AG20443 (cell line): ENCODE data around the gene SPECC1.
A peak's percentile ranks its signal among the peaks of the same experiment; 100 is the strongest.
"Not testable (repeated sequence)": the region's sequence is repeated elsewhere in the genome, so short reads cannot be mapped to it uniquely, and the experiment has no call there.

Source experiments
- DNase-seq: peaks from one replicate; pipeline ENCODE4 v3.0.0; 2012; ENCODE audit warnings: low spot score, mixed read lengths

SPECC1 gene

DNA sequence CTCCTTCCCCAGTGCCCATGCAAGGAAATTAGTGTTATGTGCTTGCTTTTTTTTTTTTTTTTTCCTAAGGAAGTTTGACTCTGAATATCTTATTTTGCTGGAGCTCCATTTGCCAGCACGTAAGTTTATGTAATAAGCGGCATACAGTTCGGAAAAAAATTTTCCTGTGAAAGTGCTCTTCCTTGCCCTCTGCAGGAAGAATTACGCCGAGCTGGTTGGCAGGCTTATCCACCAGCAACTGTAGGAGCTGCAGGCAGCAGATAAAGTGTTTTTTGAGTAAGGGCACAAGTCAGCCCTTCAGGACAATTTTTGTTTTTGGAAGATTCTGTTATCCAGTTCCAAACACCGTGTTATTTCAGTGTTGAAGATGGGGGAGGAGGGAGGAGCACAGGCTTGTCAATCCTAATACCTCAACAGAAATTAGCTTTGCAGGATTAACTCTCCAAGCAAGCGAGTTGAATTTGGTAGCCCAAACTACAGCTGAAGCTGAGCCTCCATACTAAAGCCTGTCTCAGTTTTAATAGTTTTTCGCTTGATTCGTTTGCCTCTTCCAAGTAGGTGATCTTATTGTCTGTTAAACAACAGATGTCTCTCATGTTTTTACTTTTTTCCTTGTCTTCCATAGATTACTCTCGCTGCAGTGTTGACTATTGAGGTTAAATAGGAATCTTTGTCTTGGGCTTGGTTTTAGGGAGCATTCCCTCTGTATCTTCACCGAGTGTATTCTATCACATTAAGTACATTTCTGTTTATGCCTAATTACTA, 1.1 kb downstream of the SPECC1 start:
- DNase-seq, result peak; percentile 52

DNA sequence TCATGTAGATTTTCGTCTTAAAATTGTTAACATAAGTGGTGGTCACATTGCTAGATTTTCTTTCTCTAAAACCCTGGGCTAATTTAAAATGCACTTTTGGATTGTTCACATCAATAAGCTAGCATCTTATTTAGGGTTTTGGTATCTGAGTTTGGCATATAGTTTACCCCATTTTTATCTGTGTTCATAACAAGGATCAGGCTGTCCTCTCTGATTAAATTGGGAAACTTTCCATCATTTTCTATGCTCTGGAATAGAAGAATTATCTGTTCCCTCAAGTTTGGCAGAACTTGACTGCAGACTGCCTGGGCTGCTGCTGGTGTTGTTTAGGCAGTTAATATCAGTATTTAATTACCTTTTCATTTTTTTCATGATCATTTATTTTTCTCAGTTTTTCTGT, 1.8 kb downstream of the SPECC1 start:
- no peak for DNase-seq

DNA sequence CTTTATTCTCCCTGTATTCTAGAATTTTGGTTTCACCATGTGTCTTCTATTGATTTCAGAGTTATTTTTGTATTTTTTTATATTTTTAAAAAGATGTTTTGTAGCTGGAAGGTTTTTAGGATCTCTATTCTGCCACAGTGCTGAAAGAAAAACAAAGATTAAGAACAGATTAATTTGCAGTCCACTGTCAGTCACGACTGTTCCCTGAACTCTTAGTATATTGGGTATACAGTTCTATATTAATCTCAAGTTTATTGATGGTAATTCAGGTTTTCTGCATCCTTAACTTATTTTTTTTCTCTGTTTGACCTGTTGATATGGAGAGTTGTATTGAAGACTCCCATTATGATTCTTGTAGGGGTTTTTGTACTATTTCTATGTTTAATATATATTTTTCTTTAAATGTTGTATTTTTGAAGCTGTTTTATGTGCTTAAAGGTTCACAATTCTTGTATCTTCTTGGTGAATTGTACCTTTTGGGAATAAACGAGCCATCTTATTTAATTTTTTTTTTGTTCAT, 2.9 kb downstream of the SPECC1 start:
- no peak for DNase-seq

DNA sequence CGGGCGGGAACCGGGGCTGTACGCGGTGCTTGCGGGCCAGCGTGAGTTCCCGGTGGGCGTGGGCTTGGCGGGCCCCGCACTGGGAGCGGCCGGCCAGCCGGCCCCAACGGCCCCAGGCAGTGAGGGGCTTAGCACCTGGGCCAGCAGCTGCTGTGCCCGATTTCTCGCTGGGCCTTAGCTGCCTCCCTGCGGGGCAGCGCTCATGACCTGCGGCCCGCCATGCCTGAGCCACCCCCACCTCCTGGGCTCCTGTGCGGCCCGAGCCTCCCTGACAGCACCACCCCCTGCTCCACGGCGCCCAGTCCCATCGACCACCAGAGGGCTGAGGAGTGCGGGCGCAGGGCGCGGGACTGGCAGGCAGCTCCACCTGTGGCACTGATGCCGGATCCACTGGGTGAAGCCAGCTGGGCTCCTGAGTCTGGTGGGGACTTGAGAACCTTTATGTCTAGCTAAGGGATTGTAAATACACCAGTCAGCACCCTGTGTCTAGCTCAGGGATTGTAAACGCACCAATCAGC, 7.4 kb downstream of the SPECC1 start:
- DNase-seq, result not testable (repeated sequence)

DNA sequence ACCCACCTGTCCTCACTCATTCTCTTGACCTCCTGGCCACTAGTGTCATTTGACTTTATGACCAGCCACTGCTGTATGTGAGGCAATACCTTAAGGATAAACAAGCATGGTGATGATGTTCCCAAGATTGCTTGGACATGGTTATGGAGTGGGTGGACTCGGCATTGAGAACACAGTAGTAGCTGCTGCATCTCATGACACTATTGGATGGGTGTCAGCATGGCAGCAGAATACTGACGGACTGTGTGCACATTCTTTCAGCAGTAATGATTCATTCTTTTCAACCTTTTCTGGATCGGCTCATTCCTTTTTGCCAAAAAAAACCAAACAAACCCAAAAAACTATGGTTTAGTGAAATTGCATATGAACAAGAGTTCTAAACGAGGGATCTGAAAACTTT, 13.5 kb downstream of the SPECC1 start:
- peak; percentile 9 for DNase-seq

DNA sequence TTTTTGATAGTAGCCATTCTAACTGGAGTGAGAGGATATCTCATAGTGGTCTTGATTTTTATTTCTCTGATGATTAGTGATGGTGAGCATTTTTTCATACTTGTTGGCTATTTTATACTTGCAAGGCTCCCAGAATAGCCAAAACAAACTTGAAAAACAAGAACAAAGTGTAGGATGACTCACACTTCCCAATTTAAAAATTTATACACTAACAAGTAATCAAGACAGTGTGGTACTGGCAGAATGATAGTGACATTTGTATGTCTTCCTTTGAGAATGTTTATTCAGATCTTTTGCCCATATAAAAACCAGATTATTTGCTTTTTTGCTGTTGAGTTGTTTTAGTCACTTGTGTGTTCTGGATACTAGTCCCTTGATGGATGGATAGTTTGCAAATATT, 17.8 kb downstream of the SPECC1 start:
- no peak for DNase-seq

DNA sequence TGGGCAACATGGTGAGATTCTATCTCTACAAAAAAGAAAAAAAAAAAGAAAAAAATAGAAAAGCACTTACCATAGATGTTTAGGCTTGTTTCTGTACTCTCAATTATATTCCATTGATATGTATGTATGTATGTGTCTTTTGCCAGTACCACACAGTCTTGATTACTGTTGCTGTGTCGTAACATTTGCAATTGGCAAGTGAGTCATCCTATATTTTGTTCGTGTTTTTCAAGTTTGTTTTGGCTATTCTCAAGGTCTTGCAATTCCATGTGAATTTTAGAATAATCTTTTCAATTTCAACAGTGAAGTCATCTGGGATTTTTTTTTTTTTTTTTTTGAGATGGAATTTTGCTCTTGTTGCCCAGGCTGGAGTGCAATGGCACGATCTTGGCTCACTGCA, 19.3 kb downstream of the SPECC1 start:
- DNase-seq, result no peak

DNA sequence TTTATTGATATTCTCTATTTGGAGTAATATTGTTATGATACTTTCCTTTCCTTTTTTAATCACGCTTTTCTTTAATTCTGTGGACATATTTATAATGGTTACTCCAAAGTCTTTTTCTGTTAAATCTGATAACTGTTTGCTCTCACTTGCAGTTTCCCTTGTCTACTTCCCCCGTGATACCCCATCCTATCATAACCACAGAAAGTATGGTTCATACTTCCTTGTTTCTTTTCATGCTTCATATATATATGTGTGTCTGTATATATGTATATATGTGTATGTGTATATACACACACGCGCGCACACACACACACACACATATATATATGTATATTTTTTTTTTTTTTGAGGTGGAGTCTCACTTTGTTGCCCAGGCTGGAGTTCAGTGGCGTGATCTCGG, 23.5 kb downstream of the SPECC1 start:
- no peak for DNase-seq

DNA sequence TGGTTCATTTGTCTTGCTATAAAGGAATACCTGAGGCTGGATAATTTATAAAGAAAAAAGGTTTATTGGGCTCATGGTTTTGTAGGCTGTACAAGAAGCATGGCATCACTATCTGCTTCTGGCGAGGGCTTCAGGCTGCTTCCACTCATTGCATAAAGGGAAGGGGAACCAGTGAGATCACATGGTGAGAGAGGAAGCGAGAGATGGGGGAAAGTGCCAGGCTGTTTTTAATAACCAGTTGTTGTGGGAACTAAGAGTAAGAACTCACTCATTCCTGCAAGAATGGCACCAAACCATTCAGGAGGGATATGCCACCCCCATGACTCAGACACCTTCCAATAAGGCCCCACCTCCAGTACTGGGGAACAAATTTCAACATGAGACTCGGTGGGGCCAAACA, 24.3 kb downstream of the SPECC1 start:
- DNase-seq, result no peak

DNA sequence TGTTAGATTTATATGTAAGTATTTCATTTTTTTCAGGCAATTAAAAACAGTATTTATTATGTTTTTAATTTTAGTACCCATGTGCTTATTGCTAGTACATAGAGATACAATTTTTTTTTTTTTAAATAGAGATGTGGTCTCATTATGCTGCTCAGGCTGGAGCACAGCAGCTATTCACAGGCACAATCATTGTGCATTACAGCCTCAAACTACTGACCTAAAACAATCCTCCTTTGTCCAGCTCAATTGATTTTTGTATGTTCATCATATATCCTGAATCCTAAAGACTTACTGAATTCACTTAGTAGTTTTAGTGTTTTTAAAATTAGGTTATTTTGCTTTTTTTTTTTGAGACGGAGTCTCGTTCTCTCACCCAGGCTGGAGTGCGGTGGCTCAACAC, 26.3 kb downstream of the SPECC1 start:
- no peak for DNase-seq

DNA sequence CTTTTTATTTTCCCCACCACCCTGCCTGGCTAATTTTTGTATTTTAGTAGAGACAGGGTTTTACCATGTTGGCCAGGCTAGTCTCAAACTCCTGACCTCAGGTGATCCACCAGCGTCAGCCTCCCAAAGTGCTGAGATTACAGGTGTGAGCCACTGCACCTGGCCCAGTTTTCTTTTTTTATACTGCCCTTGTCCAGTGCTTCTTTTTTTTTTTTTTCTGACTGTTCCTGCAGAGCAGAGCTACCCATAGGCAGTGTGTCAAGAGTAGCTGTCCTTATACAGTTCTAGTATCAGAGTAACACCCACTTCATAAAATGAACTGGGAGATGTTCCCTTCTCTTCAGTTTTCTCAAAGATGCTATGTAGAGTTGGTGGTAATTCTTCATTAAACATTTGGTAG, 28.1 kb downstream of the SPECC1 start:
- DNase-seq, result not testable (repeated sequence)

DNA sequence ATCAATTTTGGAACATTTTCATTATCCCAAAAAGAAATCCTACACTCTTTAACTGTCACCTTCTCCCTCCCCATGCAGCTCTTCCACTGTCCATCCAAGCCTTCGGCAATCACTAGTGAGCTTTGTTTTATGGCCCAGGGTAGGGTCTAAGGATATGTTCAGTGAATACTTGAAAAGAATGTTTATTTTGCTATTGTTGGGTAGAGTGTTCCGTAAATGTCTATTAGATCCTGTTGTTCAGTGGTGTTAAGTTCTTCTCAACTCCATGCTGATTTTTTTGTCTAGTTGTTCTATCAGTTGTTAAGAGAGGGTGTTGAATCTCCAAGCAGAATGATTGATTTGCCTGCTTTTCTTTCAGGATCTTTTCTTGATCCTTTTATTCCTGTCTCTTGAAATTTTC, 29.9 kb downstream of the SPECC1 start:
- DNase-seq, result no peak

DNA sequence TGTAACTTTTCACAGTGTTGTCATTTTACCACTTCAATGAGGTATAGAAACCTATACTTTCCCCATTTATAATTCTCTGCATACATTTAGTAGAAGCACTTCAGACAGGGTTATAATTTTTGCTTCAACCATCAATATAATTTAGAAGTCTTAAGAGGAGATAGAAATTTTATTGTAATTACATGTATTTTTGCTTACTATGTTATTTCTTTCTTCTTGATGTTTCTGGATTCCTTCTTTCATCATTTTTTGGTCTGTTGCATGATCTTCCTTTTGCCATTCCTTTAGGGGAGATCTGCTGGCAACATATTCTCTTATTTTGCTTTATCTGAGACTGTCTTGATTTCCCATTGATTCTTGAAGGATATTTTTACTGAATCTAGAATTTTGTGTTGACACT, 31.1 kb downstream of the SPECC1 start:
- DNase-seq, result no peak

DNA sequence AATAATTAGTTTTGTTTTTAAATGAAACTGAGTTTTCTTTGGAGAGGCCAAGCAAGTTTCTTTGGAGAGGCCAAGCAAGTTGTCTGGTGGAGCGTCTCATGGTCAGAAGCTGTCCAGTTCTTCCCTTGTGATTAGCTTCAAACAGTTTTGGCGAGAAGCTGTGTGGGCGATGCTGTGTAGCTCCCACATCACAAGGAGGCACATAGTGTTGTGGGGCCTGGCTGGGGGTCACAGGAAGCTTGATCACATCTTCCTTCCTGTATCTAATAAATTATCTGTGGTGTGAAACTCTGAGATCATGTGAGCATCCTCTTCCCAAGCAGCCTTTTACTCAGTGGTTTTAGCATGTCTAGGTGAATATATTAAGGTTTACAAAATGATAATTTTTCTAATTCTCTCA, 33.9 kb downstream of the SPECC1 start:
- DNase-seq, result no peak

DNA sequence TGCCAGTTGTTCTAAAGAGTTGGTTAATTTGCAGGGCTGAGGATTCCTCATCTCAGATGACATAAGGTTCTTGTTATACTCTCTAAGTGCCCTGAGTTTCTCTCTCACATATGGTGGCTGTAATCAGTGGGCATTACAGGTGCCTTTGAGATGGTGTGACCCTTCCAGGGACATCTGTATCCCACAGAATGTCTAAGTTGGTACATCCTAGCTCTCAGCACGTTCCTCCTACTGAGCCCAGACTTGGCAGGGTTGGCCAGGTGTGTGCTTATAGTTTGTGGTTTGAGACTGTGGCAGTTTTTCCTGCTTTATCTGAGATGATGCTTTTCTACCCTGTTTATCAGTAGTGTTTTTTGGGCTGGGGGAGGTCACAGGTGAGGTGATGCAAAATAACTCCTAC, 36.3 kb downstream of the SPECC1 start:
- no peak for DNase-seq

DNA sequence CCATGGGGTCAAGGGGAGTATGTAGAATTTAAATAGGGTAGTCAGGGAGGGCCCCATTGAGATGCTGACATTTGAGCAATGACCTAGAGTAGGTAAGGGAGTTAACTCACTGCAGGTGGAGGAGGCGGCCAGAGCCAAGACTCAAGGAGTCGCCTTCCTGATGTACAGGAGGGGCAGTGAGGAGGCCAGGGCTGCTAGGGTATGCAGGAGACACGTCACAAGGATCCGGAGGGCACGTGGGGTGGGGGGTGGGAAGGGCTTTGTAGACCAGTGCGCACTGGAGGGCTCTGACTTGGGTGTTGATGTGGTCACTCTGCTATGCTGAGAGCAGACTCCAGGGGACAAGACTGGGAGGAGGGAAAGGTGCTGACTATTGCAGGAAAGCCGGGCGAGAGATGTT, 37.5 kb downstream of the SPECC1 start:
- DNase-seq, result no peak

DNA sequence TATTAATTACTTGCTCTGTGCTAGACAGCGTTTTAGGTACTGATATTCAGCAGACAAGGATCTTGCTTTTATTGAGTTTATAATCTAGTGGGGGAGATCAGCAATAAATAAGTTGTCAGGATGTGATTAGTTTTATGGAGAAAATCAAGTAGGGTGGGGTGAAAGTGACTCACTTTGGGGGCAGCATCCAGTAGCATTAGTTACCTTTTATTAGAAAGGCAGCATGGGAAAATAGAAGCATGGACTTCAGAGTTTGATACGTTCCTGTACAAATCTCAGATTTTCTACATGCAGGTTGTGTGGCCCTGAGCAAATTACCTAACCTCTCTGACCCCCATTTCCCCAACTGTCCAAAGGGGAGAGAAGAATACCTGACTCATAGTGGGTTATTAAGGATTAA, 42.5 kb downstream of the SPECC1 start:
- no peak for DNase-seq

DNA sequence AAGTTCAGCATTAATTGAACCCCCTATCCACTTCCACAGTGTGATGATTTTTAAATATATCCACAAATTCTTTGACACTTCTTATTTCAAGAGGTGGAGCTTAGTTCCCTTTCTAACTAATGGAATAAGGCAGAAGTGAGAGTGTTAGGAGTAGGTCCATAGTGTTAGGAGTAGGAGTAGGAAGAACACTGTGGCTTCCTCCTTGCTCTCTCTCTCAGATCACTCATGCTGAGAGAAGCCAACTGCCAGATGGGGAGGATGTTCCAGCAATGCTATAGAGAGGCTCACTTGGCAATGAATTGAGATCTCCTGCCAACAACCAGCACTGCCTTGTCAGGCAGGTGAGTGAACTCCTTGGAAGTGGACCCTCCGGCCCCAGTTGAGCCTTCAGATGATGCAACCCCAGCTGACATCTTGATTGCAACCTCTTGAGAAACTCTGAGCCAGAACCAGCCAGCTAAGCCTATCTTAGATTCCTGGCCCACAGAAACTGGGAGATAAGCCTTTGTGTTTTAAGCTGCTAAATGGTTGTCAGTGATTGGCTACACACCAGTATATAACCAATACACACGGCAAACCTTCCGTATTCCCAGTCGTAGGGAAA, 44.3 kb downstream of the SPECC1 start:
- no peak for DNase-seq

DNA sequence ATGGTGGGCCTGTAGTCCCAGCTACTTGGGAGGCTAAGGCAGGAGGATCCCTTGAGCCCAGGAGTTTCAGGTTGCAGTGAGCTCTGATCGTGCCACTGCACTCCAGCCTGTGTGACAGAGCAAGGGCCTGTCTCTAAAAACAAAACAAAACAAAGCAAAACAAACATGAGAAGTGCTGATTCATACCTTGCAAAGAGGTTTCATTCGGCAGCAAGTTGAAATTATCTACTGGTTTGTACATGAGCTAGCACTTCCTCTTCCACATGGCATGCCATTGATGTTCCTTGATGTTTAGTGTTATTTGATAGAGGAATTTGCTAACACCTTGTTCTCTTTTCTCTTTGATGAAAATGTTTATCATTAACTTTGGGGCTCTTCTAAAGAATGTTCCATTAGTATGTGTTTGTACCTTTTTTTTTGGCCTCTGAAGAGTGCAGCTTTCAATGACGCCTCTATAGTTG, 50.6 kb downstream of the SPECC1 start:
- DNase-seq, result no peak

DNA sequence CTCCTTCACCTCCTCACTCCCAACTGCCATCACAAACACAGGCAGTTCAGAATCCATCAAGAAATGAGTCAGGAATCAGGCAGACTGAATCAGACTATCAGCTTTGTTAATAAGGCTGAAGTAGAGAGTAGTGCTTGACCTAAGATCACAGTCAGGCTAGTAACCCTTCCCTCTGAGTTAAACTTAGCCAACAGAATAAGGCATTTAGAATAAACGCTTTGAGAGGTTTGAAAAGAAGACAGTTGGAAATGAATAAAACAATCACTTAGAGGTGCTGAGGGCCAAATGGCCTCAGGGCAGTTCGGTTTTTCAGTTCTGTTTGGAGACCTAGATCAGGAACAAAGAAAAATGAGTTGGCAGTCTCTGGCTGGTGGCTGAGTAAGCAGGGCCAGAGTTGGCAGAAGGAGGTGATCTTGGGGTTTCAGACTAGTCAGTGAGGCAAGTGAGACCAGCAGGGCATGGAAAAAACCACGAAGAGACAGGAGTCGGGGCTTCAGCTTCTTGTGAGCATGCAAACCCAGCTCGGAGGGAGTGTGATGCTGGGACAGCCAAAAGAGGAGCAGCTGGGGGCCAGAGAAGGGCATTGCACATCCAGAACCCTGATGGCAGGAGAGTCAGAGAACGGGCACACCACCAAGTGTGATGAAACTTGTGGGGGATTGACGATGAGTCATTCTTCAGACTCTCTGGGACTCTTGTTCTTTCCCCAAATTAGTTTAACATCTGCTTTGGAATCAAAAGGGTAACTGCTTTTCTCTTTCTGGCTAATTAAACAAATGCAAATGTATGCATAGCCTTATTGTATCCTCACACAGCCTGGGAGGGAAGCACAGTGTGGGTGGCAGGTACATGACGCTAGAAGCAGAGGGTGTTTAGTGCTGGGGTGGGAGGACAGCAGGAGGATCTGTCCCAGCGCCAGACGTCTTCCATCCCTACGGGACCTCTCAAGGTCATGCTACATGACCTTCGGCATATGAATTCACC, 54.8 kb downstream of the SPECC1 start:
- DNase-seq, result peak; percentile 92

DNA sequence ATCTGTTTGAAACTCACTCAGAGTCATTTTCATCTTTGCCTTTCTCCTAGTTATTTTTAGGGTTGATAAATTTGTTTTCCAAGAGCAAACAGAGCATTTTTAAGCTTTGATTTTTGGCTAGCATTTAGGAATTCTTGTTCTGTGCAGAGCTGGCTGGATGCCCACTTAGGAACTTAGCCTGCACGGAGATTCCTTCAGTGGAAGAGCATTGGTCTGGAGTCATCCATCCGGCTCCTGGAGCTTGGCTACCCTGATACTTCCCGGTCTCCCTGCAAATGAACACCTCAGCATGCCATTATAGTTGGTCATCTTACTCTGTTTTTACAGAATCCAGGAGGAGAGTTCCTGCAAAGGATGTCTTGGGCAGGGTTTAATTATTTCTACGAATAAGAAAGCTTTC, 57.1 kb downstream of the SPECC1 start:
- DNase-seq, result peak; percentile 77

DNA sequence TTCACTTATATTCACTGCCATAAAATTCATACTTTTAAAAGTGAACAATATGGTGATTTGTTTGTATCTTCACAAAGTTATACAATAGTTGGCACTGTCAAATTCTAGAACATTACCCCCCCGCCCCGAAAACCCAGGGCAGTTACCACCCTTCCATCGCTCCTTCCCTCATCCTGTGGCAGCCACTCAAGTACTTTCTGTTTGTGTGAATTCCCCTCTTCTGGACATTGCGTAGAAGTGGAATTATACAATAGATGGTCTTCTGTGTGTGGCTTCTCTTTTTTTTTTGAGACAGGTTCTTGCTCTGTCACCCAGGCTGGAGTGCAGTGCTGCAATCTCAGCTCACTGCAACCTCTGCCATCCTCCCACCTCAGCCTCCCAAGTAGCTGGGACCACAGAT, 58.6 kb downstream of the SPECC1 start:
- DNase-seq, result no peak
